Fibroblast of lung (primary cell): ENCODE measurements around the gene IL20. TPM values are rescaled to one million over a fixed set of nuclear protein-coding genes. Genes with fewer than 3 reads are reported as not detected.
A peak's percentile ranks its signal among the peaks of the same experiment; 100 is the strongest.

Source experiments
- DNase-seq, 2 donors: peaks; one replicate each; pipeline versions ENCODE4 v3.0.0 to v3.0.0-alpha.2; 2010; ENCODE audit warnings: low read depth in 2 of 2
- H2AFZ ChIP-seq: 2 replicates; pipeline ENCODE4 v1.5.1; 2012; ENCODE audit warnings: low read length, control low read depth, inconsistent platforms
- H3K27ac ChIP-seq: 2 replicates; pipeline ENCODE4 v1.5.1; 2011; ENCODE audit warnings: low read length, control low read depth; ENCODE audit not compliant: insufficient read depth
- H3K27me3 ChIP-seq: 2 replicates; pipeline ENCODE4 v1.5.1; 2011; ENCODE audit warnings: mild to moderate bottlenecking, low read length; ENCODE audit not compliant: control insufficient read depth, insufficient read depth
- H3K36me3 ChIP-seq: 2 replicates; pipeline ENCODE4 v1.5.1; 2011; ENCODE audit warnings: low read length; ENCODE audit not compliant: control insufficient read depth, insufficient read depth
- H3K4me1 ChIP-seq: 2 replicates; pipeline ENCODE4 v1.5.1; 2011; ENCODE audit warnings: low read length; ENCODE audit not compliant: control insufficient read depth, insufficient read depth; ENCODE audit errors: extremely low read depth
- H3K4me2 ChIP-seq: 2 replicates; pipeline ENCODE4 v1.5.1; 2011; ENCODE audit warnings: low read length, control low read depth; ENCODE audit not compliant: insufficient read depth; ENCODE audit errors: extremely low read depth
- H3K4me3 ChIP-seq, 4 experiments: fragments of 200-600 bp in 1 of 4; sonication (generic) in 1 of 4; replicated peaks in 1 of 4; 2 replicates each; pipeline ENCODE4 v1.5.1; 2011 to 2016; ENCODE audit warnings: low read length in 4 of 4, low read depth in 3 of 4, mild to moderate bottlenecking in 3 of 4, control low read depth in 2 of 4, inconsistent platforms in 1 of 4, mixed read lengths in 1 of 4; ENCODE audit not compliant: insufficient read depth in 1 of 4; ENCODE audit errors: control extremely low read depth in 1 of 4
- H3K79me2 ChIP-seq: 2 replicates; pipeline ENCODE4 v1.5.1; 2012; ENCODE audit warnings: mild to moderate bottlenecking, low read length, inconsistent platforms; ENCODE audit not compliant: control insufficient read depth, insufficient read depth
- H3K9ac ChIP-seq: 2 replicates; pipeline ENCODE4 v1.5.1; 2011; ENCODE audit warnings: mild to moderate bottlenecking, low read length, control low read depth; ENCODE audit not compliant: insufficient read depth
- H3K9me3 ChIP-seq: 2 replicates; pipeline ENCODE4 v1.5.1; 2012; ENCODE audit warnings: low read depth, low read length; ENCODE audit not compliant: control insufficient read depth, insufficient read depth
- H4K20me1 ChIP-seq: 2 replicates; pipeline ENCODE4 v1.5.1; 2011; ENCODE audit warnings: low read length; ENCODE audit not compliant: control insufficient read depth, insufficient read depth; ENCODE audit errors: extremely low read depth
- CTCF ChIP-seq, 2 donors: IDR thresholded peaks in 1 of 2; conservative IDR thresholded peaks in 1 of 2; 1 replicate in 1 of 2; 2 replicates in 1 of 2; pipeline ENCODE4 v1.5.1; 2011 to 2012; ENCODE audit warnings: low read length in 2 of 2, control low read depth in 1 of 2, inconsistent platforms in 1 of 2, low read depth in 1 of 2, mild to moderate bottlenecking in 1 of 2
- EZH2 ChIP-seq: IDR thresholded peaks from 2 replicates; pipeline ENCODE4 v1.5.1; 2012; ENCODE audit warnings: low read length, control low read depth, mild to moderate bottlenecking; ENCODE audit errors: missing control alignments
- polyA plus RNA-seq, 2 donors: library from polyadenylated mRNA; depleted of rRNA in 1 of 2; stranded (reverse) in 1 of 2; unstranded in 1 of 2; fragments of >200 nt; gene quantifications; 2 replicates each; pipeline ENCODE4 v1.2.1, GENCODE V29; 2011 to 2012; ENCODE audit warnings: missing spikeins in 1 of 2
- total RNA-seq: library from RNA; depleted of rRNA; stranded (reverse); fragments of >200 nt; gene quantifications from 2 replicates; pipeline ENCODE4 v1.2.1, GENCODE V29; 2014

The IL20 gene
- total and polyA plus RNA-seq, 2 donors (not counting 1 experiment from before 2014, with no cell fraction given), result not detected

GRCh38 chr1:206891412-206891811 lies 26.0 kb downstream of the IL20 start:
- no peaks in the 10 kb centered on the region for H3K27me3 ChIP-seq
- no peak overlapping the region for H3K4me3 ChIP-seq
- H3K4me1 ChIP-seq, result peaks cover 42% of the 10 kb centered on the region
- H3K9ac ChIP-seq, result no peak overlapping the region
- DNase-seq, result no peak
- no peaks in the 10 kb centered on the region for H4K20me1 ChIP-seq
- H3K9me3 ChIP-seq, result no peaks in the 10 kb centered on the region
- no peak overlapping the region for H3K4me2 ChIP-seq
- no peaks in the 10 kb centered on the region for H3K79me2 ChIP-seq
- H2AFZ ChIP-seq, result no peak overlapping the region
- H3K36me3 ChIP-seq, result no peaks in the 10 kb centered on the region
- TF ChIP-seq EZH2, result no peak
- no peak for TF ChIP-seq CTCF (conservative IDR thresholded peaks at IDR 0.05 in 1 of 2, IDR thresholded peaks at IDR 0.05 in 1 of 2; ENCODE audit: low read depth in 1 of 2, low read length in 2 of 2)
- peak overlapping the region; percentile 89 for H3K27ac ChIP-seq

- Histone ChIP-seq H3K27ac (peak overlapping the region; percentile 89), H3K4me1 (peaks cover 50% of the 10 kb centered on the region), H3K9ac (no peak overlapping the region), H3K4me3 (no peak overlapping the region), H3K36me3 (no peaks in the 10 kb centered on the region), H2AFZ (no peak overlapping the region), H3K4me2 (no peak overlapping the region), H3K79me2 (no peaks in the 10 kb centered on the region), H3K9me3 (no peaks in the 10 kb centered on the region), H3K27me3 (no peaks in the 10 kb centered on the region), H4K20me1 (no peaks in the 10 kb centered on the region)
- DNase-seq, result peak; percentile 58 to 89
- TF ChIP-seq EZH2 (no peak), CTCF (conservative IDR thresholded peaks at IDR 0.05 in 1 of 2, IDR thresholded peaks at IDR 0.05 in 1 of 2; ENCODE audit: low read depth in 1 of 2, low read length in 2 of 2) (no peak)
Measured at GRCh38 chr1:206892351-206892984, 27.0 kb downstream of the IL20 start.

GRCh38 chr1:206893380-206893779 lies 28.0 kb downstream of the IL20 start:
- TF ChIP-seq CTCF (conservative IDR thresholded peaks at IDR 0.05 in 1 of 2, IDR thresholded peaks at IDR 0.05 in 1 of 2; ENCODE audit: low read depth in 1 of 2, low read length in 2 of 2), result no peak
- TF ChIP-seq EZH2, result no peak
- Histone ChIP-seq H4K20me1 (no peaks in the 10 kb centered on the region), H3K27ac (peak overlapping the region; percentile 52), H3K9me3 (no peaks in the 10 kb centered on the region), H3K4me2 (no peak overlapping the region), H3K79me2 (no peaks in the 10 kb centered on the region), H3K36me3 (no peaks in the 10 kb centered on the region), H2AFZ (no peak overlapping the region), H3K27me3 (no peaks in the 10 kb centered on the region), H3K9ac (no peak overlapping the region), H3K4me3 (no peak overlapping the region), H3K4me1 (peaks cover 50% of the 10 kb centered on the region)
- DNase-seq, result no peak
